T-helper 9 cell (primary cell): ENCODE data around the gene DMD.

Source experiments
- DNase-seq: peaks from one replicate; pipeline ENCODE4 v3.0.0-alpha.2; 2020

Gene DMD

DNA sequence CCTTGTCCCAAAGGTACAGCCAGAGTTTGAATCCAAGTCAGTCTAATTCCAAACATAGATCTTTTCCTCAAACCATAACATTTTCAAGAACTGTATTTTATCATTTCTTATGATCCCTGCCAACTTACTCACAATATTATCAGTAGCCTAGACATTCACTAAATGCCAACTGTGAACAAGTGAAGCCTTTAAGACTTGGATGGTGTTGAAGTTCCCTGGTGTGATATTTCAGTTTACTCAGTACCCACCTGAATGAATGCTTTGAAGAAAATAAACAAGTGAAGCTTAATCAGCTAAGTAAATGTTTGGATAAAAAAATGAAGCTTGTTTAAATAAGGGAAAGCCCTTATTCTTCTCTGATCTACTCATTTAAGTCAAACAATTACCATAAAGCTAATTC lies 1028.3 kb downstream of the DMD start:
- no peak for DNase-seq

DNA sequence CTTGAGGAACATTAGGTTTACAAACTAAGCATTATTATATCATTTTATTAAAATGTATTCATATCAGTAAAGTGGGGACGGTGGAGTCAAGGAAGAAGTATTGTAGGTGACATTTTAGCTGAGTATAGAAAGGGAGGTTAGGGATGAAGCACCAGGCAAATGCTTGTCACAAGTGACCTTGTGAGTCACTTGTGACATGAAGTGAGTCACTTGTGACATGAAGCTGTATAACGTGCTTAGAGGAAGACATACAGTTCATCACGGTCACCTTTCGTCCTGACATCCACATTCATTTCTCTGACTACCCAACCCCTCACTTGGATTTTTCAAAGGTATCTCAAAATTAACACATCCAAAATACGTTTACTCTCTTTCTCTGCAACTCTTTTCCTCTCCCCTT lies 1034.8 kb downstream of the DMD start:
- DNase-seq = no peak

DNA sequence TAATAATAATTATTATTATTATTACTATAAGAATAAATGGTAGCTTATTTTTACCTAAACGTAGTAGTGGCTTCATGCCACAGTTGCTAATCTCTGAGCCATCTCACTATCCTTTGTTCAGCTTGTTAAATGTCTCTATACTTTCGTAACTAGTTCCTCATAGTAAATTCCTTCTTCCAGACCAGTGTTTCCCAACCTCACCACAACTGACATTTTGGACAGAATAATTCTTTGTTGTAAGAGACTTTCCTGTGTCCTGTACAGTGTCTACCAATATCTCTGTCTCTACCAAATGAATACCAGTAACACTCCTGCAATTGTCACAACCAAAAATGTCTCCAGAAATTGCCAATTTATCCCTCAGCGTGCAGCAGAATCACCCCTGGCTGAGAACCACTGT lies 1040.9 kb downstream of the DMD start:
- no peak for DNase-seq

DNA sequence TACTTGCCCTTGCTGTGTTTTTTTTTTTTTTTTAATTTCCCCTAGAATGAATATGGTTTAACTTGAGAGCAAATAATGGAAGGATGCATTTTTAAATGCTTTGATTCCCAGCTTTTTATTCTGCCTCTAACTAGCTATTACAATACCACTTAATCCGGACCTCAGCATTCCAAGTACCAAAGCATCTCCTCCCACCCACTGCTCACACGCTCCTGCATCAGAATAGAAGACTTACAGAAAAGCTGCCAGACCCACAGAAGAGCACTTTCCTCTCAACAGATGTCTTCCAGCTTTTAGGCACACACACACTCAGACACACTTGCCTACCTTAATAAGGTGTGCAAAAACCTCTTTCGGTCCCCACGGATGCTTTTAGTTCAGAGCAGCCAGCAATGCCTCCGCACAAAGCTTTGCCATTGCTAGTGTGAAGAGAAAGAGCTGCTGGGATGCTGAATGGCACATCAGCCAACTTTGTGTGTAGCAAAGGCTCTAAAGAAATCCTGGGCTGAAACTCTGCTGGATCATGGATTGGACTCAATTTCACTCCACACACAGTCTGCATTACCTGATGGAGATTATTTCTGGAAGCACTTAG lies 1056.2 kb downstream of the DMD start:
- no peak for DNase-seq

DNA sequence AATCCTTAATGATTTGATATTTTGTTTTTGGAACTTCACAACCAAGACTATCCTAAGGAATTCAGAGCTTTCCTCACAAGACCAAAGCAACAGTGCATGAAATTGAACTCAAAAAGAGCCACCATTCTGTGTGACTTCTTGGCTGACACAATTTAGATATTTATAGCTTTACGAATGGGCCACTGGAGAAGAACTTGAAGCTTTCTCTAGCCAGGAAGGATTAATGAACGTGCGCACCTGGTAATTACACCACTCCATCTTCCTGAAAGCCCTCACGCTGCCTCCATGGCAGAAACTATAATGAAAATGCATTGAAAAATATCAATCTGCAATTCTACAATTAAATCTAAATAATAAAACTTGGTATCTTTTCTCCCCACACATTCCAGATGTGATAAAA lies 1057.8 kb downstream of the DMD start:
- no peak for DNase-seq

DNA sequence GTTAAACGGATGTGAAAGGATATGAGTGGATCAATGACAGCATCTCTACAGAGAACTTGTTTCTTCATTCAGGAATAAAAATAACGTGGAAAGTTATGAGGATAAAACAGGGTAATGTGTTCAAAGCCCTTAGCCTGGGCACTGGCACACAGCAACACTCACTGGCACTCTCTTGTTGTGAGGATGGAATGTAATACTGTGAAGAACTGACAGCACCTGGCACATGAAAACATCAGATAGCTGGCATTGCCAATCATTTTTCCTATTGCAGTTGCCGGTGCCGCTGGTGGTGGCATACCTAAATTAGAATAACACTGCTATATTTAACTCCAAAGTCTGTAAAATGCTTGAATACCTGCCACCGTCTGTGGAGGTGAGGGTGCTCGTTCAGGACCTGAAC lies 1061.2 kb downstream of the DMD start:
- no peak for DNase-seq

DNA sequence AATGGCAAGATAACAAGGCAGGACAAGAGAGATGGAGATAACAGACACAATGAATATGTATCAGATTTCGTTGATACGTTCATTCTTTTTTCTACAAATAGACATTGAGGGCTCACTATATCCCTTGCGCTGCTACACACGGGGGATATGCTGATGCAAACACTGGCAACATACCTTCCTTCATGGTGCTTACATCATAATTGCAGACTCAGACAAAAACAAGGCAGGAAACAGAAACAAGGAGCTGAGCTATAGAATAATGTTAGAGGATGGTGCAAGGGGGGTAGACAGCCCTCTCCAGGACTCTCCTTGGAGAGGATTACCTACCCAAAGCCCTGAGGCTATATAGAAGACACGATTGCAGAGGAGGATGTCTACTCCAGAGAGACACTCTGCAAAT lies 1069.5 kb downstream of the DMD start:
- DNase-seq = no peak

DNA sequence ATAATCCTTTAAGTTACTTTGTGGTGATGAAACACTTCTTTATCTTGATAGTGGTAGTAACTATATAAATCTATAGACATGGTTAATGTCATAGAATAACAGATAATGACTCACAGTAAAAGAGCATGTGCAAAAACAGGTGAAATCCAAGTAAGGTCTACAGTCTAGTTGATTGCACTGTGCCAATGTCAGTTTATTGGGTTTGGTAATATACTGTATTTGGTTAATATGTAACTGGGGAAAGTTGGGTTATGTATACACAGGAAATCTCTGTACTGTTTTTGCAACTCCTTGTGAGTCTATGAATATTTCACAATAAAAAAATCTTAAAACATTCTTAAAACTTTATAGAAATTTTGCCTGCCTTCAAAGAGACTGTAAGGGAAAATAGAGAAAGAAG lies 1071.9 kb downstream of the DMD start:
- no peak for DNase-seq

DNA sequence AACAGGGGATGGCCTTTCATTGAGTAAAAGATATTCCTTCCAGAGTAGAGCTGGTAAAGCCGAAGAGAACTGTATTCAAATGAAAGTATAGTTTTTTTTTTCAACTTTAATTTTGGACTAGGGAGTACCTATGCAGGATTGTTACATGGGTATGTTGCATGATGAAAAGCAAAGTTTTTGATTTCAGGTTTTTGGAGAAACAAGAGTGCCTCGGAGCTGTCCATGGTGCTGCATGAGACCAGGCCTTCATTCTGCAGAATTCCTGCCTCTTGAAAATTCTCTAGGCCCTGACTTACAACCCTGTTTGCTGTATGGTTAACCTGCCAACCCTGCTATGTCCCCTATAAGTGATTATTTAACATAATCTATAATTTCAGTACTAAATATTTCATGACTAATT lies 1073.8 kb downstream of the DMD start:
- DNase-seq = no peak

DNA sequence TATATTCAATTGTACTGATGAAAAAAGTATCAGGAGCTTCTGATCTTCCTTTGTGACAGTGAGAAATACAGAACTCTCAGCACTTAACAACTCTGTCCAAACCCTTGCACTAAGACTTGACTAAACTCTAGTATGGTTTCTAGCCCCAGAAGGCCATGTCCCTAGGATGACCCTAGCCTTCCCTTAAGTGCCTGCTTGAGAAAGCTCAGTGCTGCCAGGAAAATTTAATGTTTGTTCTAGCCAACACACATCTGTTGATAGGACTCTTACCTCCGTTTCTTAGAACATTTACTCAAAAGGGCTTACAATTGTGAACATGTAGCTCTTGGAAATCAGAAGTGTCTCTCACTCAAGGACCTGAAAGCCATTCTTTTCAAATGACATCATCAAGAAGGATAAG lies 1084.4 kb downstream of the DMD start:
- DNase-seq = no peak

DNA sequence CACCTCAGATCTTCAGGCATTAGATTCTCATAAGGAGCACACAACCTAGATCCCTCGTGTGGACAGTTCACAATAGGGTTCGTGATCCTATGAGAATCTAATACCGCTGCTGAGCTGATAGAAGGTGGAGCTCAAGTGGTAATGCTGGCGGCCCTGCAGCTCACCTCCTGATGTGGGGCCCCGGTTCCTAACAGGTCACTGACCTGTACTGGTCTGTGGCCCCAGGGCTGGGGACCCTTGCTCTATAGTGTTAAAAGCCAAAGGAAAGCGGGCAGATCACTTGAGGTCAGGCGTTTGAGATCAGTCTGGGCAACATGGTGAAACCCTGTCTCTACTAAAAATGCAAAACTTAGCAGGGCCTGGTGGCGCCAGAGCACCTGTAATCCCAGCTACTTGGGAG lies 1092.5 kb downstream of the DMD start:
- DNase-seq = no peak

DNA sequence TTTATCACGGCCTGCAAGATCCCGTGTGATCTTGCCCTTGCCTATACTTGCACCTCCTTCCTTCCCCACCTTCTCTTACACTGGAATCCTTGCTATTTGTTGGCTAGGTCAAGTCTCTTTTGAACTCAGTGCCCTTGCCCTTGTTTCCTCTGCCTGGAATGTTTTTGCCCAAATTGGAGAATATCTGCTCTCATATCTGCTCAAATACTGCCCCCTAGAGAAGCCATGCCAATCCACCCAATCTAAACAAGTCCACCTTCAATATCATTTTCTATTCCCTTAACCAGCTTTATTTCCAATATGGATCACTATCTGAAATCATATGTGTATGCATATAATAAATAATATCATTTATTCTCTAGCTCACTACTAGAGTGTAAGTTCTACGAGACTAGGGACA lies 1095.3 kb downstream of the DMD start:
- DNase-seq = no peak

DNA sequence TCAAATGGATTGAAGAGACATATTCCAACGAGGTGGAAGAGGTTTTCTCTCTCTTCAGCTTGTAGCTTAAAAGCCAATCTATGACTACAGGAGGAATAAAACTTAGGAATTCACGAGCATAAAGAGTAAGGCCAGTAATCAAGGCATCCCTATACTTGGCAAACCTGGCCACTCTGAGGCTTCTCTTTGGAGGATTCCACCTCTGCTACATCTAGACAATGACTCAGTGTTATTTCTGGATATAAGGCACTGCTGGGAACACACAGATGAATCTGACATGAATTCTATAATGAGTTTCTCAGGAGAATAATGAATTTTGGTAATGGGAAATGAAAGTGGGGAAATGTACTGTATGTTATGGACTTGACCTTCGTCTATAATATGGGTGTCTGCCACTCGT lies 1123.7 kb downstream of the DMD start:
- DNase-seq = no peak

DNA sequence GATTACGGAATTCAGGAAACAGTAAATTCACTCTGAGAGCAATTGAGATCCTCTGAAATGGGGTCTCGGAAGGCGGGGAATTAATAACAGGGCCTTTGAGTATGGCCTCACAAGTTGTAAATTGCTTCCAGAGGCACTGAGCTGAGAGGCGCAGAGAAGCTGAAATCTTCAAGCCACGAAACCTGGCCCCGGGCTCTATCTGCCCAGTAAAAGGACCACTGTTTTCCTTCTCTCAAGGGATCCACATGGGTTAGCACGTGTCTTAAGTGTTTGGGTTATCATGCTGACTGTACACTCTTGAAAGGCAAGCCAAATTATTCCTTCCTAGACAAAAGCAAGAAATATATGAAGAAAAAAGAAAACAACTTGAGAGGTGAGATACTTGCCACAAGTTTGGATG lies 1126.6 kb downstream of the DMD start:
- no peak for DNase-seq

DNA sequence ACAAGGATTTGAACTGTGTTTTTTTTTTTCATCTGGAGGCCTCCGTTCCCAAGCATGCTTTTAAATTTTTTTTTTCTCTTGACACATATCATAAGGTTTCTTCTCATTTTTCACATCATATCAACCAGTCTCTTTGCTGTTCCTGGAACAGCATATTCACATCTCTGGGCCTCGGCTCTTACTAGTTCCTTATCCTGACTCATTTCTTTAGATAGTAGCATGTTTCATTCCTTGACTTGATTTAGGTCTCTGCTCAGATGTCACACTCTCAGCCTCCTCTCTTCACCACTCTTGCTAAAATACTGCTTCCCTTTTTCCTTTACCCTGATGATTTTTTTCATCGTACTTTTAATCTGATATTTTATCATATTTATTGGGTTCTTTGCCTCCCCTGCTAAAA lies 1163.1 kb downstream of the DMD start:
- DNase-seq = no peak

DNA sequence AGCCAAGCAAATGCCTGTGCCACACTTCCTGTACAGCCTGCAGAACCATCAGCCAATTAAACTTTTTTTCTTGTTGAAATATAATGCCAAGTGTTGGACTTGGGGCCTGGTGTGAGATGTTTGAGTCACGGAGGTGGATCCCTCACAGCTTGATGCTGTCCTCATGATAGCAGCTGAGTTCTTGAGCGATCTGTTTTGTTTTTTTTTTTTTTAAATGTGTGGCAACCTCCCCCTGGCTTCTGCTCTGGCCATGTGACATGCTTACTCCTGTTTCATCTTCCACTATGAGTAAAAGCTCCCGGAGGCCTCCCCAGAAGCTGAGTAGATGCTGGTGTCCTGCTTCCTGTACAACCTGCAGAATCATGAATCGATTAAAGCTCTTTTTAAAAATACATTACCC lies 1166.2 kb downstream of the DMD start:
- no peak for DNase-seq

DNA sequence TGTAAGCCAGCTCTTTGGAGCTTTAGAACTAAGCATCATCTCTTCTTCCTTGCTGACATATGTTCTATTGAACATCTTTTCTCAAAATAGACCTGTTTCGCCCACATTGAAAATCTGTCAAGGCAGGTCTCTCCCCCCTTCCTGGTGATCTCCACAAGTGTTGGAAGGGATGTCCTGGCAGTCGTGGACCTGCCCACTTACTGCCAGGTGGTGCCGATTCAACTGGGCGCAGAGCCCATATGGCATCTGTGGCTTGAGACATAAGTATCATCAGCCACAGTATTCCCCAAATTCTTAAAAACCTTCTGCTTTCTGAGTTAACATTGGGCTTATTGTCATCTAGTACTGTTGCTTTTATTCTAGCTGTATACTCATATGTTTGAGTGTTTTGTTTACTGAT lies 1170.2 kb downstream of the DMD start:
- no peak for DNase-seq

DNA sequence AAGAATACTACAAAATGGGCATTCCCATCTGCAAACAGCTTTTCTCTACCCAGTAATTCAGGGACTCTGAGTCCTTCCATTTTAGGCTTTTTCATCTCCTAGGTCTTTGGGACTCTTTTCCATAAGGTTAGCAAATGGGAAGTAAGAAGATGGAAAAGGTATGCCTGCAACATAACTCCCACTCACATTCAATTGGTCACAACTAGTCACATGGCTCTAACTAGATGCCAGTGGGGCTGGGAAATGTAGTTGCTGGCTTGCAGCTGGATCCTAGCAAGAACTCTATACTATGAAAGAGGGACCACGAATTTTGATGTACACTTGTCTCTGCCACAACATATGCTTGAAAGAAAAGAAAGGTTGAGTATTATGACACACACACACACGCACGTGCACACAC lies 1184.6 kb downstream of the DMD start:
- DNase-seq = no peak

DNA sequence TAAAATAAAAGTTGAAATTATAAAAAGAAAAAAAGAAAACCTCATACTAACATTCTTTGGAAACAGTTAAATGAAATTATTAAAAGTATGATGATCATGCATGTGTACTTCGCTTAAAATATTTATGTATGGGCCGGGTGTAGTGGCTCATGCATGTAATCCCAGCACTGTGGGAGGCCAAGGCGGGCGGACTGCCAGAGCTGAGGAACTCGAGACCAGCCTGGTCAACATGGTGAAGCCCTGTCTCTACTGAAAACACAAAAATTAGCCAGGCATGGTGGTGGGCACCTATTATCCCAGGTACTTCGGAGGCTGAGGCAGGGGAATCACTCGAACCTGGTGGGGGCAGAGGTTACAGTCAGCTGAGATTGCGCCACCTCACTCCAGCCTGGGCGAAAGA lies 1187.3 kb downstream of the DMD start:
- no peak for DNase-seq

DNA sequence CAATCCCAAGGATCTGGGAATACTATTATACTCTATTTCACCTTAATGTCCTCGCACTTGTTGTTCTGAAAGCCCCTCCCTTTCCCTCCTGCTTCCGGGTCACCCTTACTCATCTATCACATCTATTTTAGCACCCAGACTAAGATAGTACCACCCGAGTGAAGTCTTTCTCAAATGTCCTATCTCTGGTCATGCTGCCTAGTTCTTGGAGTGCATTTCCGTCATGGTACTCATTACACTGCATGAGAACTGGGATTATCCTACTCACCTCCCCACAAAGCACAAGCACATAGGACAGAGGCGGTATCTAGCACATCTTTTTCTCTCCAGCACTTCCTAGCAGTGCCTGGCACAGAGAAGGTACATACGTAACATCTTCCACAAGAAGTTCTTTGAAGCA lies 1195.2 kb downstream of the DMD start:
- no peak for DNase-seq

DNA sequence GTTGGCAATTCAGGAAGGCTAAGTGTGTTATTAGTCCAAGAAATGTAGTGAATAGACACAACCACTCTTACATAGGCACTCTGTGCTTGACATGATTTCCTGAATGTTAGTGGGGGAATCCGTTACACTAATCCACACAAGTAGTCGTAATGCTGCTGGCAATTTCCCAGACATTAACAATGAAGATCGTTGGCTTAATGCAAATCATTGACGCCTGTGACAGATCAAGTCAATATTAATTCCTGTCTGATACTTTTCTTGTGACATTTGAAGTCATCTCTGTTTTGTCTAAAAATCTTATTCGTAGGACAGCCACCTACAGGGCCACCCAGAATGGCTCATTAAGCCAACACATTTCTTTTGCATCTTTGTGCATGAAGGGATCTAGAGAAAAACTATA lies 1200.4 kb downstream of the DMD start:
- no peak for DNase-seq

DNA sequence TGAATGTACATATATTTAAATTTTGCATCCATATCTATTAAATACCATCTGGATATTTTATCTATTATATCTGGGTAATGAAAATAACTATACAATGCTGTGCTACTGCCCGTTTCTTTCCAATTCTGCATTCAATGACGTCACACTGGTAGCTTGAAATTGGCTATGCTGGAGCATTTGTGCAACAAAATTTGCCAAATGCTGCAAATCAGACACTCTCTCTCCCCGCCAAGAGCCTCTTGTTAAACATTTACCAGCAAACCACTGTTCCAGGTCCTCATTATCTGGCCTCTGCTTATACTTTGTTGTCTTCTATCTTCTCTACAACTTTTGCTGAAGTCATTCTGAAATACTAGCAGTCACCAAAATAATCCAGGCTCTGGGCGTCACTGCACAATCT lies 1201.1 kb downstream of the DMD start:
- DNase-seq = no peak

DNA sequence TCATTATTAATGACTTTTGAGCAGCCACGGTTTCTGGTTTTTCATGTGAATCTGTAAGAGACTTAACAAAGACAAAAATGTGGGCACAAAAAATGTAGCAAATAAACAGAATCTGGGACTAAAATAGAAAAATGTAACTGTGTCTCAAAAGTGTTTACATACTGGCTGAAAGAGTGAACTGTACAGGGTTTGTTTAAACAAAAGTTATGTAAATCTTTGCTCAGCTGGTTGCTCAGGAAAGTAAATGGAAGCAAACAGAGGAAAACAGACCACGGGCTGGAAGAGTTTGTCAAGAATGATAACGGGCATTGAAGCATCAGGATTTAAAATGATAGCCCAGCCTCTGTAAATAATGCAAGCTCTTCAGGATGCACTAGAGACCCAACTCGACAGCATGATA lies 1217.7 kb downstream of the DMD start:
- no peak for DNase-seq

DNA sequence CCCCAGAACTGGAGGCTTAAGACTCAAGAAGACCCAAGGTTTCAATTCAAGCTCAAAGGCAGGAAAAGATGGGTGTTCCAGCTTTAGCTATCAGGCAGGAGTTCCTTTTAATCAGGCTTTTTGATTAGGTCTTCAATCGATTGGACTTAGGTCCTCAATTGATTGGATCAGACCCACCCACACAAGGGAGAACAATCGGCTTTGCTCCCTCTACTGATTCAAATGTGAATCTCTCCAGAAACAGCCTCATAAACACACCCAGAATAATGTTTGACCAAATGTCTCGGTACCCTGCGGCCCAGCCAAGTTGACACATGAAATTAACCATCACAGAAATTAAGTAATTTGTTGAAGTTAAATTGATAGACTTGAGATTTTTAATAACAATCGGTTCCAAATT lies 1222.4 kb downstream of the DMD start:
- DNase-seq = no peak

DNA sequence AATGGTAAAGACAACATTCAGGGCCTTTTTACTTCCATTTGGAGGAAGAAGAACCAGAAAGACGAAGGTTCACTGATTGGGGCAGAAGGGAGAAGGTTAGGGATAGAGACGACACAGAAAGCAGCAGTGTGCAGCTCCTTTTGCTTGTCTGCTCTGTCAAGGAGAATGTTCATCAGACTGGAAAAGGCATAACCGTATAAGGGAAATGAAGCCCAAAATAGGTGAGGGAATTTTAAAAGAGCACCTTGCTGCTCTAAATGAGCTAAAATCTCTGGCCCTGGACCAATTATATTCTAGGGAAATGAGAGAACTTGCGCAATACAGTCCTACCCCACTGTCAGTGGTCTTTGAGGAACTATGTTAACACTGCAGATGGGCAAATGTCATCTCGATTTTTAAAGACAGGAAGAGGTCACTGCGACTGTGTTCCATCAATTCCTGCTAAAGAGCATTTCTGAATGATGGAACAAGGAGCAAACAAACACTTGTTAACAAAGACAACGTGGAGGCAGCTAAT lies 1229.7 kb downstream of the DMD start:
- DNase-seq = no peak

DNA sequence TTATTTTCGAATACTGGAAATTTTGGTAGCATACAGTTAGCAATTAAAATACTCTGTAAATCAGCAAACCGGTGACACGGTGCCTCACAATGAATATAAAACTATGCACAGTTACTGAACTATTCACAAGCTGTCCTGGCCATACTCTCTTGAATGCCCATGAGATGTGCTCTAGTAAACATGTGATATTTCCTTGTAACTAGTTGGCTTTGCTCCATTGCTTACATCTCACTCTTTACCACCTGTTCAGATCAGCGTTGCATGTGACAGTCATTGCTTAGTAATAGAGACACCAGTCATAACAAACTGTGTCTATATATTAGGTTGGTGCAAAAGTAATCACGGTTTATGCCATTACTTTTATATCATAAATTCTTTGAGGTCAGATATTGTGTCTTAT lies 1241.6 kb downstream of the DMD start:
- no peak for DNase-seq
